GM23248 (cell line): ENCODE data around the gene DEFB131A.

Experiments
- EZH2 ChIP-seq: fragments of 200-600 bp; sonication (generic); IDR thresholded peaks from 2 replicates; pipeline ENCODE4 v1.6.1; 2018; ENCODE audit warnings: antibody characterized with exemption, mild to moderate bottlenecking; ENCODE audit not compliant: insufficient read depth, poor library complexity, severe bottlenecking
- EZH2phosphoT487 ChIP-seq: fragments of 200-600 bp; sonication (generic); IDR thresholded peaks from 2 replicates; pipeline ENCODE4 v1.6.1; 2018; ENCODE audit warnings: antibody characterized with exemption, moderate library complexity, mild to moderate bottlenecking, low read depth; ENCODE audit not compliant: insufficient read depth

- TF ChIP-seq EZH2 = no peak
- no peak for TF ChIP-seq EZH2phosphoT487
These were observed 34.4 kb upstream of the DEFB131A start for GRCh38 chr4:9409793-9410192.
